B cell (primary cell): ENCODE data around the gene PDE6B.

Source experiments
- CTCF ChIP-seq: fragments of 200-600 bp; IDR thresholded peaks from one replicate; pipeline ENCODE4 v1.8.0; 2022; ENCODE audit warnings: antibody characterized with exemption, mild to moderate bottlenecking
- EZH2 ChIP-seq: IDR thresholded peaks from 2 replicates; pipeline ENCODE4 v1.6.1; 2012; ENCODE audit warnings: borderline replicate concordance, low read depth, mild to moderate bottlenecking, moderate library complexity, low read length; ENCODE audit not compliant: insufficient read depth, poor library complexity, severe bottlenecking

GRCh38 chr4:678331-679103 is 53.1 kb downstream of the PDE6B start:
- TF ChIP-seq CTCF (no peak), EZH2 (no peak)
